T-helper 9 cell (primary cell): Measurements from ENCODE around the gene RAP1GAP2.
"Not testable (repeated sequence)": the region's sequence is repeated elsewhere in the genome, so short reads cannot be mapped to it uniquely, and the experiment has no call there.

Source experiments
- DNase-seq: peaks from one replicate; pipeline ENCODE4 v3.0.0-alpha.2; 2020

RAP1GAP2 gene

GRCh38 chr17:2978116-2978515, 181.9 kb downstream of the RAP1GAP2 start:
- DNase-seq: no peak

- DNase-seq: no peak
Observed at GRCh38 chr17:2978991-2979390, 182.8 kb downstream of the RAP1GAP2 start.

- no peak for DNase-seq
Observed at GRCh38 chr17:2980211-2980903, 184.1 kb downstream of the RAP1GAP2 start.

GRCh38 chr17:2980904-2981246, 184.6 kb downstream of the RAP1GAP2 start:
- no peak for DNase-seq

GRCh38 chr17:2981325-2981724, 185.1 kb downstream of the RAP1GAP2 start:
- no peak for DNase-seq

- DNase-seq: no peak
Observed at GRCh38 chr17:2982854-2983253, 186.6 kb downstream of the RAP1GAP2 start.

GRCh38 chr17:2983255-2983654, 187.0 kb downstream of the RAP1GAP2 start:
- DNase-seq: no peak

GRCh38 chr17:2985318-2985717, 189.1 kb downstream of the RAP1GAP2 start:
- no peak for DNase-seq

- no peak for DNase-seq
Observed at GRCh38 chr17:2986925-2987324, 190.7 kb downstream of the RAP1GAP2 start.

- not testable (repeated sequence) for DNase-seq
Observed at GRCh38 chr17:2989396-2989795, 193.2 kb downstream of the RAP1GAP2 start.

- DNase-seq: no peak
Observed at GRCh38 chr17:2989855-2990254, 193.6 kb downstream of the RAP1GAP2 start.

- no peak for DNase-seq
Observed at GRCh38 chr17:2990396-2990795, 194.2 kb downstream of the RAP1GAP2 start.

- DNase-seq: not testable (repeated sequence)
Observed at GRCh38 chr17:2991396-2992180, 195.3 kb downstream of the RAP1GAP2 start.

- DNase-seq: no peak
Observed at GRCh38 chr17:2994441-2994840, 198.2 kb downstream of the RAP1GAP2 start.

- no peak for DNase-seq
Observed at GRCh38 chr17:2995377-2995776, 199.1 kb downstream of the RAP1GAP2 start.

- no peak for DNase-seq
Observed at GRCh38 chr17:2995886-2996809, 199.9 kb downstream of the RAP1GAP2 start.

- DNase-seq: no peak
Observed at GRCh38 chr17:2996810-2997670, 200.8 kb downstream of the RAP1GAP2 start.

GRCh38 chr17:2998469-2998901, 202.2 kb downstream of the RAP1GAP2 start:
- DNase-seq: not testable (repeated sequence)

- no peak for DNase-seq
Observed at GRCh38 chr17:3002538-3003295, 206.5 kb downstream of the RAP1GAP2 start.

GRCh38 chr17:3003296-3004149, 207.3 kb downstream of the RAP1GAP2 start:
- DNase-seq: no peak
